Measurements from ENCODE around the gene TENT5A.

TENT5A gene

DNA sequence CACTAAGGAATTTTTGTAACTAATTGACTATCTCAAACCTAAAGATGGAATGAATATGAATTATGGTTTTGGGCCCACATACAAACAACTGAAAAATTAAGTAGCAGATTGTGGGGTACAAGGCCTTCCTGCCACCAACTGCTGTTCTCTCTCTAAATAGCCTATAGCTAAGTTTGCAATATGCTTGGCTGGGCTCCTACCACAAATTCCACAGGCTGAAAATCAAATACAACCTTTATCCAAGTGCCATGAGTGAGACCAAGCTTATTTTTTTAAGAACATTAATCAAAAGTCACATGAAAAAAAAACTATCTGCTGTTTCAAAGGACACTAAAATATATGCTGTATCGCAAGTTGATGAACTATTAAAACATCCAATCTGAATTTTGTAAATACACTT is 52.1 kb downstream of the TENT5A start:
- DNase-seq = no peak

GRCh38 chr6:81697559-81697958 is 54.9 kb downstream of the TENT5A start:
- DNase-seq = no peak

DNA sequence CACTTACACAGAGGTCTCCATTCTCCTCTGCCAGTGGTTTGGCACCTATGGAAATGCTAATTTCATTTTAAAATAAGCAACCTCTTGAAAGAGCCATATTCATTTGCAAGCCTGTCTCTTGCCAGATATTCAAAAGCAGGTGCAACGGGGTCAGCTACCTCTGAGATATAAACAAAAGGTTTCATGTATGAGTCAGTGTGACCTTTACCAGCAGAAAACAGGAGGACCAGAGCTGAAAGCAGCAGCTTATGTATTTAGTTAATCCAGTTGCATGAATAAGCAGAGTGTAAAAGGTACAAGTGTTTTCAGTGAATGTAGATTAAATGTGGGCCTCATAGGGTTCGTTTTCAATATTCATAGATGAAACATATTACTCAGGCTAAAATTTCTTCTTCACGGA is 56.0 kb downstream of the TENT5A start:
- no peak for DNase-seq
